MCF 10A (cell line): Measurements from ENCODE around the gene PLSCR5. TPM values are rescaled to one million over a fixed set of nuclear protein-coding genes. Genes with fewer than 3 reads are reported as not detected.
A peak's percentile ranks its signal among the peaks of the same experiment; 100 is the strongest.

Experiments used
- BruUV-seq: library from RNA; stranded (reverse); fragments of 400-500 nt; replicated peaks from 2 replicates; lab custom pipeline; 2021; lab: Mats Ljungman, UMichigan
- CTCF ChIA-PET: fragments of 300-600 bp; sonication (Branson Sonifier 250); formaldehyde crosslinking; extraction: SDS; loops from one replicate; lab custom pipeline; 2021; ENCODE audit warnings: antibody characterized with exemption, inconsistent platforms; lab: Yijun Ruan, JAX
- POLR2A ChIA-PET: fragments of 300-600, 350-650 bp; sonication (Branson Sonifier 250); formaldehyde crosslinking; extraction: SDS; loops from one replicate; lab custom pipeline; 2020; ENCODE audit warnings: antibody characterized with exemption, inconsistent platforms; lab: Yijun Ruan, JAX
- DNase-seq: peaks from one replicate; pipeline ENCODE4 v3.0.0-alpha.2; 2018; ENCODE audit not compliant: unreplicated experiment
- H3K27ac Mint-ChIP-seq: one replicate; pipeline ENCODE4 v1.8.0; 2022; ENCODE audit warnings: mild to moderate bottlenecking, low read depth, mixed read lengths; ENCODE audit not compliant: unreplicated experiment
- H3K27me3 Mint-ChIP-seq: one replicate; pipeline ENCODE4 v1.8.0; 2022; ENCODE audit warnings: mixed read lengths; ENCODE audit not compliant: insufficient read depth, unreplicated experiment
- H3K36me3 Mint-ChIP-seq: one replicate; pipeline ENCODE4 v1.8.0; 2022; ENCODE audit warnings: mild to moderate bottlenecking, moderate library complexity, mixed read lengths; ENCODE audit not compliant: insufficient read depth, unreplicated experiment
- H3K4me1 Mint-ChIP-seq: one replicate; pipeline ENCODE4 v1.8.0; 2022; ENCODE audit warnings: mixed read lengths; ENCODE audit not compliant: insufficient read depth, unreplicated experiment
- H3K4me3 Mint-ChIP-seq: one replicate; pipeline ENCODE4 v1.8.0; 2022; ENCODE audit warnings: mild to moderate bottlenecking, moderate library complexity, mixed read lengths; ENCODE audit not compliant: unreplicated experiment
- H3K9me3 Mint-ChIP-seq: one replicate; pipeline ENCODE4 v1.8.0; 2022; ENCODE audit warnings: mixed read lengths; ENCODE audit not compliant: unreplicated experiment
- CTCF ChIP-seq: fragments of 200-600 bp; IDR thresholded peaks from one replicate; pipeline ENCODE4 v1.8.0; 2022; ENCODE audit warnings: antibody characterized with exemption, mild to moderate bottlenecking; ENCODE audit not compliant: unreplicated experiment
- intact Hi-C: fragments of 100-400 bp; cut with micrococcal nuclease; formaldehyde crosslinking; loops from 2 replicates; pipeline ENCODE4 v1.14.1; 2022
- total RNA-seq: library from RNA; stranded (reverse); gene quantifications from 2 replicates; pipeline ENCODE4 v1.2.3, GENCODE V29; 2022

Gene PLSCR5
- total RNA-seq, 1 experiment from 2014 or later: not detected

GRCh38 chr3:146544002-146544928, 60.9 kb downstream of the PLSCR5 start, which contains the start of gene PLSCR1:
TSS of gene PLSCR1 (minus strand) at chr3:146544607. CDS start at chr3:146536552, 8,055 bp downstream.
- H3K27me3 Mint-ChIP-seq: no peaks in the 10 kb centered on the region
- peak within 1 kb of the TSS; percentile 96 for H3K27ac Mint-ChIP-seq
- POLR2A ChIA-PET: interaction anchor here (0.6 to 4.4 kb wide), 29 partner anchors 9 to 400 kb away, joined by 3 to 33 read pairs (median 4); partner anchors contain the start of gene PLOD2
- intact Hi-C loops: loop anchor here (2.0 to 5.0 kb wide), 2 partner anchors 33 to 41 kb away; no protein-coding TSS in a partner anchor
- H3K4me1 Mint-ChIP-seq: peaks cover 28% of the 10 kb centered on the region
- no peaks in the 10 kb centered on the region for H3K9me3 Mint-ChIP-seq
- CTCF ChIA-PET: interaction anchor here (0.6 to 3.3 kb wide), 17 partner anchors 24 to 356 kb away, joined by 3 to 13 read pairs (median 3); no protein-coding TSS in a partner anchor
- no peak for TF ChIP-seq CTCF
- no TSS peak for BruUV-seq
- H3K4me3 Mint-ChIP-seq: peak within 1 kb of the TSS; percentile 79
- DNase-seq: peak; percentile 99
- peaks cover 17% of the 10 kb centered on the region for H3K36me3 Mint-ChIP-seq

DNA sequence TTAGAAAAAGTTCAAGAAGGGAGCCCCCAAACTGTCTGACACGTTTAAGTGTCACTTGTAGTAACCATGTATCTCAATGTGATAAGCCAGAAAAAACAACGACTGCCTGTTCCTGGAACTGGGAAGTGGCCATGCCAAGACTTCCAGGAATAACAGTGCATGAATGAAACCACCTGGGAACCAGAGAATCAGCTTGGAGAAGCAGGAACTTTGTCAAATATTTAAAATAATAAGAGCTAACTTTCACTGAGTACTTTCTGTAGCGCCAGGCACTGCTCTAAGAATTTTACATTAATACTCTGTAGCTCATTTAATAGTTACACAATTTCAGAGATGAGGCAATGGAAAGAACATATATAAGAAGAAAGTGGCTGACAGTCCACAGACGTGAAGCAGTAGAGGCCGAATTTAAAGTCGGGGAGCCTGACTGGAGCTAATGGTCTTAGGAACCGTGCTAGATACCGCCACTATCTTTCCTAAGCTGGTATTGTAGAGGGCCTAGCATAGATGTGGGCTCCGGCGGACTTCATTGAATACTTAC, 61.6 kb downstream of the PLSCR5 start:
- ChIA-PET POLR2A (interaction anchor here (0.7 to 4.4 kb wide), 18 partner anchors 8 to 410 kb away, joined by 3 to 33 read pairs (median 5); partner anchors contain the start of gene PLOD2), CTCF (interaction anchor here (0.6 to 3.3 kb wide), 11 partner anchors 26 to 1403 kb away, joined by 3 to 13 read pairs (median 4); no protein-coding TSS in a partner anchor)
- DNase-seq: peak; percentile 46
- H3K4me1 Mint-ChIP-seq: peaks cover 28% of the 10 kb centered on the region
- H3K9me3 Mint-ChIP-seq: no peaks in the 10 kb centered on the region
- TF ChIP-seq CTCF: no peak
- no peaks in the 10 kb centered on the region for H3K27me3 Mint-ChIP-seq
- H3K4me3 Mint-ChIP-seq: peak overlapping the region; percentile 79
- TSS peak; percentile 26 for BruUV-seq
- H3K27ac Mint-ChIP-seq: peak overlapping the region; percentile 96
- intact Hi-C loops: loop anchor here (2.0 to 5.0 kb wide), 2 partner anchors 34 to 41 kb away; no protein-coding TSS in a partner anchor
- H3K36me3 Mint-ChIP-seq: peaks cover 22% of the 10 kb centered on the region

DNA sequence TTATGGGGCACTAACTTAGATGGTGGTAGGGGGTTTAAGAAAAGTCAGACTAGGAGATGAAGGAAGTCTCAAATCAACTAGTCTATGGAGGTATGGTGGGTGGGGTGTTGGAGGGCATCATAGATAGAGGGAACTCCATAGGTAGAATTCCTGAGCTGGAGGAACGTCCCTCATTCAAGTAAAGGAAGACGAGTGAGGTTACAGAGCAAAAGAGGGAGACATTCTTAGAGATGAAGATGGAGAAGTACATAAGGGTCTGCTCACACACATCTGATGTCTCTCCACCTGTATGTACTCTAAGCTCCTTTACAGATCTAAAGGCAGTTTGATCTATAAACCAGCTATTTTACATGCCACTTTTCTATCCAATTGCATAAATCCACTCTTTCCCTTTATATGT, 62.2 kb downstream of the PLSCR5 start:
- BruUV-seq: no TSS peak
- H3K4me1 Mint-ChIP-seq: peaks cover 28% of the 10 kb centered on the region
- no peak for TF ChIP-seq CTCF
- intact Hi-C loops: loop anchor here (5.0 kb wide), 1 partner anchor 34 kb away; no protein-coding TSS in a partner anchor
- ChIA-PET POLR2A (interaction anchor here (0.7 to 4.4 kb wide), 16 partner anchors 8 to 410 kb away, joined by 3 to 33 read pairs (median 4); partner anchors contain the start of gene PLOD2), CTCF (interaction anchor here (0.6 to 3.3 kb wide), 10 partner anchors 26 to 1403 kb away, joined by 3 to 13 read pairs (median 4); no protein-coding TSS in a partner anchor)
- H3K9me3 Mint-ChIP-seq: no peaks in the 10 kb centered on the region
- peak; percentile 27 for DNase-seq
- H3K27me3 Mint-ChIP-seq: no peaks in the 10 kb centered on the region
- peak overlapping the region; percentile 79 for H3K4me3 Mint-ChIP-seq
- H3K36me3 Mint-ChIP-seq: peaks cover 22% of the 10 kb centered on the region
- H3K27ac Mint-ChIP-seq: peak overlapping the region; percentile 96
